Uterus (tissue), 4 donors: ENCODE measurements around the gene SHROOM2. TPM values are rescaled to one million over a fixed set of nuclear protein-coding genes. Genes with fewer than 3 reads are reported as not detected.

ENCODE experiments used
- DNase-seq, 2 donors: peaks; one replicate each; pipeline ENCODE4 v3.0.0-alpha.2; 2019 to 2020
- H3K27ac ChIP-seq, 2 donors: fragments of 200-600 bp; sonication (generic); 1 replicate in 1 of 2; 2 replicates in 1 of 2; pipeline ENCODE4 v1.5.1; 2016 to 2018
- H3K27me3 ChIP-seq, 2 donors: fragments of 200-600 bp; sonication (generic); one replicate each; pipeline ENCODE4 v1.5.1; 2018 to 2019; ENCODE audit warnings: control low read depth in 1 of 2
- H3K36me3 ChIP-seq, 2 donors: fragments of 200-600 bp; sonication (generic); one replicate each; pipeline ENCODE4 v1.5.1; 2019; ENCODE audit warnings: control low read depth in 1 of 2
- H3K4me1 ChIP-seq, 2 donors: fragments of 200-600 bp; sonication (generic); one replicate each; pipeline ENCODE4 v1.5.1; 2018 to 2019; ENCODE audit warnings: control low read depth in 1 of 2
- H3K4me3 ChIP-seq, 2 donors: fragments of 200-600 bp; sonication (generic); 1 replicate in 1 of 2; 2 replicates in 1 of 2; pipeline ENCODE4 v1.5.1; 2018 to 2019; ENCODE audit warnings: mild to moderate bottlenecking in 1 of 2
- H3K9me3 ChIP-seq, 2 donors: fragments of 200-600 bp; sonication (generic); one replicate each; pipeline ENCODE4 v1.5.1; 2019; ENCODE audit warnings: control low read depth in 1 of 2
- POLR2A ChIP-seq, 2 donors: fragments of 450-650 bp; IDR thresholded peaks; one replicate each; pipeline ENCODE4 v1.6.1; 2016; ENCODE audit warnings: antibody characterized with exemption in 2 of 2, mild to moderate bottlenecking in 1 of 2, moderate library complexity in 1 of 2
- intact Hi-C: fragments of 100-400 bp; cut with DNase I; formaldehyde crosslinking; loops from one replicate; pipeline ENCODE4 v1.15.1; 2023; ENCODE audit warnings: low total_unique reads
- total RNA-seq, 4 donors: library from RNA; depleted of rRNA in 3 of 4; stranded (reverse); fragments of >200 nt in 3 of 4; gene quantifications; one replicate each; pipeline versions ENCODE4 v1.1.0 to v1.2.4, GENCODE V29; 2014 to 2023
- TF ChIP-seq, protein P1 (sequence below), 4 experiments: fragments of 200-600 bp in 2 of 4; fragments of 450-650 bp in 2 of 4; sonication (generic) in 2 of 4; IDR thresholded peaks; one replicate each; pipeline ENCODE4 v1.5.1; 2016 to 2019; ENCODE audit warnings: antibody characterized with exemption in 4 of 4, mild to moderate bottlenecking in 2 of 4, moderate library complexity in 1 of 4
- donor health status: DM: yes; HTN: yes; CAD: no.

Gene SHROOM2
- total RNA-seq, 4 donors from 2014 or later: 3.5 to 8.7 (median 4.8) TPM

DNA sequence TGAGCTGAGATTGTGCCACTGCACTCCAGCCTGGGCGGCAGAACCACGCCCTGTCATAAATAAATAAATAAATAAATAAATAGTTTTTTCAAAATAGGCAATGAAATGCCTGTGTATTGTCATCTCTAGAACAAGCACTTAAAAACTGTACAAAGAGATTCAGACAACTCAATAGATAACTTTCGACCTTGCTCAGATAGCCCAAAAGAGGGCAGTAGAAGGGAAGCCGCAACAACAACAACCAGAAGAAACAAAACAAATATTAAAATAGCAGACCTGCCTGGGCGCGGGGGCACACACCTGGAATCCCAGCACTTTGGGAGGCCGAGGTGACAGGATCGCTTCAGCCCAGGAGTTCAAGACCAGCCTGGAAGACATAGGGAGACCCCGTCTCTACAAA lies 171.5 kb downstream of the SHROOM2 start:
- Histone ChIP-seq H3K27me3 (no peaks in the 10 kb centered on the region), H3K27ac (no peak overlapping the region), H3K4me1 (no peaks in the 10 kb centered on the region), H3K36me3 (no peaks in the 10 kb centered on the region), H3K4me3 (no peak overlapping the region), H3K9me3 (peaks cover 0 to 7% of the 10 kb centered on the region in 2 donors)
- TF ChIP-seq, protein P1, sequence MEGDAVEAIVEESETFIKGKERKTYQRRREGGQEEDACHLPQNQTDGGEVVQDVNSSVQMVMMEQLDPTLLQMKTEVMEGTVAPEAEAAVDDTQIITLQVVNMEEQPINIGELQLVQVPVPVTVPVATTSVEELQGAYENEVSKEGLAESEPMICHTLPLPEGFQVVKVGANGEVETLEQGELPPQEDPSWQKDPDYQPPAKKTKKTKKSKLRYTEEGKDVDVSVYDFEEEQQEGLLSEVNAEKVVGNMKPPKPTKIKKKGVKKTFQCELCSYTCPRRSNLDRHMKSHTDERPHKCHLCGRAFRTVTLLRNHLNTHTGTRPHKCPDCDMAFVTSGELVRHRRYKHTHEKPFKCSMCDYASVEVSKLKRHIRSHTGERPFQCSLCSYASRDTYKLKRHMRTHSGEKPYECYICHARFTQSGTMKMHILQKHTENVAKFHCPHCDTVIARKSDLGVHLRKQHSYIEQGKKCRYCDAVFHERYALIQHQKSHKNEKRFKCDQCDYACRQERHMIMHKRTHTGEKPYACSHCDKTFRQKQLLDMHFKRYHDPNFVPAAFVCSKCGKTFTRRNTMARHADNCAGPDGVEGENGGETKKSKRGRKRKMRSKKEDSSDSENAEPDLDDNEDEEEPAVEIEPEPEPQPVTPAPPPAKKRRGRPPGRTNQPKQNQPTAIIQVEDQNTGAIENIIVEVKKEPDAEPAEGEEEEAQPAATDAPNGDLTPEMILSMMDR (IDR thresholded peaks at IDR 0.05): no peak
- TF ChIP-seq POLR2A (IDR thresholded peaks at IDR 0.05): no peak
- DNase-seq: no peak
- intact Hi-C loops: no loop called here

DNA sequence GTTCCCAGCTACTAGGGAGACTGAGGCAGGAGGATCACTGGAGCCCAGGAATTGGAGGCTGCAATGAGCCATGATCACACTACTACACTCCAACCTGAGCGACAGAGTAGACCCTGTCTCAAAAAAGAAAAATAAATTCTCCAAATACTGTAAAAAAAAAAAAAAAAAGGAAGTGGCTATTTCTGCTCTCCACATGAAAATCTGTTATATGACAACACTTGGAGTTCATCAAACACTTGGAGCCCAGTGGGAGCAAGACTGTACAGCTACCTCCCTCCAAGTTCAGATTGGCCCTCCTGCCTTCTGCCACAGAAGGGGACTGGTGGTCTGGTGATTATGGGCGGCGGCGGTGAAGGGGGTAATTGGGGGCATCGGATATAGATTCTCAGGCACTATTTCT lies 172.0 kb downstream of the SHROOM2 start:
- no peaks in the 10 kb centered on the region for H3K36me3 ChIP-seq

DNA sequence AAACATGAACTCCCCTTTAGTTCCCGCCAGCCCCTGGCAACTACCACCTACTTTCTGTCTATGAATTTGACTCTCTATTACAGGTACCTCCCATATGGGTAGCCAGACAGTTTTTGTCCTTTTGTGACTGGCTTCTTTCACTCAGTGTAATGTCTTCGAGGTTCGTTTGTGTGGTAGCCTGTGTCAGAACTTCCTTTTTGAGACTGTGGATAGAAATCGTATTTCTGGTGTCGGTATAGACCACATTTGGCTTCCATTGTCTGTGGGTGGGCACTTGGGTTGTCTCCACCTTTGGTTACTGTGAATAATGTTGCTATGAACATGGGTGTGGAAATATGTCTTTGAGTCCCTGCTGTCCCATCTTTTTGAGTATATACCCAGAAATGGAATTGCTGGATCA lies 175.5 kb downstream of the SHROOM2 start:
- no peak overlapping the region for H3K27ac ChIP-seq
- no peaks in the 10 kb centered on the region for H3K4me1 ChIP-seq
- no peaks in the 10 kb centered on the region for H3K27me3 ChIP-seq
- TF ChIP-seq, protein P1 (IDR thresholded peaks at IDR 0.05): no peak
- no peak for TF ChIP-seq POLR2A (IDR thresholded peaks at IDR 0.05)
- H3K9me3 ChIP-seq: no peaks in the 10 kb centered on the region
- no peak overlapping the region for H3K4me3 ChIP-seq
- H3K36me3 ChIP-seq: no peaks in the 10 kb centered on the region
- intact Hi-C loops: no loop called here
- no peak for DNase-seq

More for the DNA sequence above, 172.0 kb downstream of the SHROOM2 start:
- peaks cover 0 to 4% of the 10 kb centered on the region in 2 donors for H3K9me3 ChIP-seq
- H3K4me1 ChIP-seq: no peaks in the 10 kb centered on the region
- no peak for DNase-seq
- no peaks in the 10 kb centered on the region for H3K27me3 ChIP-seq
- intact Hi-C loops: no loop called here
- H3K4me3 ChIP-seq: no peak overlapping the region
- no peak overlapping the region for H3K27ac ChIP-seq
- no peak for TF ChIP-seq POLR2A (IDR thresholded peaks at IDR 0.05)
- TF ChIP-seq, protein P1 (IDR thresholded peaks at IDR 0.05): no peak

DNA sequence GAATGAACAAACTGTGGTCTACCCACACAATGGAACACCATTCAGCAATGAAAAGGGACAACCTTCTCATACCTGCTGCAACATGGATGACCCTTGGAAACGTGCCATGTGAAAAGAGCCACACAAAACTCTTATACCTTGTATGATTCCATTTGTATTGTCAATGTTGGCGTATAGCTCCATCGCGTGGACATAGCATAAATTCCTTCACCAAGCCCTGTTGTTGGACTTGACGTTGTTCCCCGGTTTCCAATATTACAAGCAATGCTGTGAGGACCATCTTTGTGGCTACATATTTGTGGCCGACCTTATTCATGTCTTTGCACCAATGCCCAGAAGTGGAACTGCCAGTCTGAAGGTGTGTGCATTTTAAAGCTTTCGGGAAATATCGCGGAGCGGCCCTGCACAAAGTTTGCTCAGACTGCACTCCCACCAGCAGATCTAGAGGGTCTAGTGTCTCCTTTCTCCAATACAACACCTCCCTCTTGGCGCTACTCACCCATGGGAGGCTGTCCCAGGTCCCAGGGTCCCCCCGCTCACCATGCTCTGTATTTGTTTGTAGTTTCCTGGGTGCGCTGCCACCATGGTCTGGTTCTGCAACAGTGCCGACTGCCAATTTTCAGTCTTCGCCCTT lies 180.7 kb downstream of the SHROOM2 start, which contains the start of gene CLDN34:
CLDN34 (plus strand) TSS at position 584 of the 634 bp plus-strand sequence; CDS start at position 584, 0 bp downstream.
- TF ChIP-seq POLR2A (IDR thresholded peaks at IDR 0.05): no peak
- TF ChIP-seq, protein P1 (IDR thresholded peaks at IDR 0.05): no peak
- no peaks in the 10 kb centered on the region for H3K4me1 ChIP-seq
- H3K9me3 ChIP-seq: no peaks in the 10 kb centered on the region
- no peaks in the 10 kb centered on the region for H3K27me3 ChIP-seq
- no peak within 1 kb of the TSS for H3K4me3 ChIP-seq
- no peak within 1 kb of the TSS for H3K27ac ChIP-seq
- no peak for DNase-seq
- intact Hi-C loops: no loop called here
- H3K36me3 ChIP-seq: no peaks in the 10 kb centered on the region

DNA sequence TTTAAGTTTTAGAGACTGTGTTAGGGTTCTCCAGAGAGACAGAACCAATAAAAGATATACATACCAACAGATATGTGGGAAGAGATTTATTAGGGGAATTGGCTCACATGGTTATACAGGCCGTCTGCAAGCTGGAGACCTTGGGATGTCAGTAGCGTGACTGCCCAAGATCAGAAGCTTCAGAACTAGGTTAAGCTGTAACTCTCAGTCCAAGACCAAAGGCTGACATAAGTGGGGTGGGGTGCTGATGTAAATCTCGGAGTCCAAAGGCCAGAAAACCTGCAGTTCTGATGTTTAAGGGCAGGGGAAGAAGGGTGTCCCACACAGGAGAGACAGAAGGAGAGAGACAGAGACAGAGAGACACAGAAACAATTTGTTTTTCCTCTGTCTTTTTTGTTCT lies 191.4 kb downstream of the SHROOM2 start:
- TF ChIP-seq, protein P1 (IDR thresholded peaks at IDR 0.05): no peak
- no peak for TF ChIP-seq POLR2A (IDR thresholded peaks at IDR 0.05)
- Histone ChIP-seq H3K36me3 (no peaks in the 10 kb centered on the region), H3K9me3 (no peaks in the 10 kb centered on the region), H3K4me3 (no peak overlapping the region), H3K27me3 (no peaks in the 10 kb centered on the region), H3K4me1 (no peaks in the 10 kb centered on the region), H3K27ac (no peak overlapping the region)
- DNase-seq: no peak
- intact Hi-C loops: no loop called here
